Measurements from ENCODE around the gene CNTNAP2. TPM values are rescaled to one million over a fixed set of nuclear protein-coding genes. Genes with fewer than 3 reads are reported as not detected.

The CNTNAP2 gene
- total and polyA plus RNA-seq, 3 donors from 2014 or later = 4.3 to 6.1 (median 4.4) TPM

DNA sequence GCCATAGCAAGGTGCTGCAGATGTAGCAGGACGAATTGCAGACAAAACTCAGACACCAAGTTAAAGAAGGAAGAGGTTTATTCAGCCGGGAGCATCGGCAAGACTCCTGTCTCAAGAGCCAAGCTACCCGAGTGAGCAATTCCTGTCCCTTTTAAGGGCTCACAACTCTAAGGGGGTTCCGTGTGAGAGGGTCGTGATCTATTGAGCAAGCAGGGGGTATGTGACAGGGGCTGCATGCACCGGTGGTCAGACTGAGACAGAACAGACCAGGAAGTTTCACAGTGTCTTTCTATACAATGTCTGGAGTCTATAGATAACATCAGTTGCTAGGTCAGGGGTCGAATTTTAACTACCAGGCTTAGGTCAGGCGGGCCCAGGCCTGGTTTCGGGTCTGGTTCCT, 2252.0 kb downstream of the CNTNAP2 start:
- no peak overlapping the region for H3K27ac ChIP-seq
- no peaks in the 10 kb centered on the region for H3K4me1 ChIP-seq
- TF ChIP-seq, protein P1, sequence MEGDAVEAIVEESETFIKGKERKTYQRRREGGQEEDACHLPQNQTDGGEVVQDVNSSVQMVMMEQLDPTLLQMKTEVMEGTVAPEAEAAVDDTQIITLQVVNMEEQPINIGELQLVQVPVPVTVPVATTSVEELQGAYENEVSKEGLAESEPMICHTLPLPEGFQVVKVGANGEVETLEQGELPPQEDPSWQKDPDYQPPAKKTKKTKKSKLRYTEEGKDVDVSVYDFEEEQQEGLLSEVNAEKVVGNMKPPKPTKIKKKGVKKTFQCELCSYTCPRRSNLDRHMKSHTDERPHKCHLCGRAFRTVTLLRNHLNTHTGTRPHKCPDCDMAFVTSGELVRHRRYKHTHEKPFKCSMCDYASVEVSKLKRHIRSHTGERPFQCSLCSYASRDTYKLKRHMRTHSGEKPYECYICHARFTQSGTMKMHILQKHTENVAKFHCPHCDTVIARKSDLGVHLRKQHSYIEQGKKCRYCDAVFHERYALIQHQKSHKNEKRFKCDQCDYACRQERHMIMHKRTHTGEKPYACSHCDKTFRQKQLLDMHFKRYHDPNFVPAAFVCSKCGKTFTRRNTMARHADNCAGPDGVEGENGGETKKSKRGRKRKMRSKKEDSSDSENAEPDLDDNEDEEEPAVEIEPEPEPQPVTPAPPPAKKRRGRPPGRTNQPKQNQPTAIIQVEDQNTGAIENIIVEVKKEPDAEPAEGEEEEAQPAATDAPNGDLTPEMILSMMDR (IDR thresholded peaks at IDR 0.05) = no peak
- TF ChIP-seq POLR2A (IDR thresholded peaks at IDR 0.05) = no peak
- WGBS, 2 donors = 76 to 87% methylated on average over 10 of the region's 10 CpGs
- intact Hi-C loops (cut with DNase I; ENCODE audit: low total_unique reads) = no loop called here
- no peaks in the 10 kb centered on the region for H3K36me3 ChIP-seq (ENCODE audit: low read depth, missing control alignments)
- H3K4me3 ChIP-seq = no peak overlapping the region
- H3K9me3 ChIP-seq = no peaks in the 10 kb centered on the region
- no peaks in the 10 kb centered on the region for H3K27me3 ChIP-seq
- DNase-seq = no peak

DNA sequence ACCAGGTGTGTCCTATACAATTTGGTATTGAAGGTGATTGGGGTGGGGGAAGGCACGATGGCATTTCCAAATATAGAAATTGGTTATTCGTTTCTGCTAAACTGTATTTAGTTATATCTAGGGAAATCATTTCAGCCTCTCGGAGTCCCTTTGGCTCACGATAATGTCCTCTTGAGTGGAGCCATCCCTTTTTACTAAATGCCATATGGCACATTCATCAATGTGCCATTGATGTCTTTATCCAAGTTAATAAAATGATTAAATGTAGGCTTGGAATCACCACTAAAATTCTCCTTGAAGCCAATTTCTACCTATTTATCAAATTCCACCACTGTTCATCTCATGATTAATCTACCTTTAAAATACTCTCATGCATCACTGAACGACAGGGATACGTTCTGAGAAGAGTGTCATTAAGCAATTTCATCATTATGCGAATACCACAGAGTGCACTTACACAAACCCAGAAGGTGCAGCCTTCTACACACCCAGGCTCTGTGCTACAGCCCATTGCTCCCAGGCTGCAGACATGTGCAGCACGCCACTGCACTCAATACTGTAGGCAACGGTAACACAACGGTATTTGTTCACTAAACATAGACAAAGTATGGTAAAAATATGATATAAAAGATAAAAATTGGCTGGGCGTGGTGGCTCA, 2254.8 kb downstream of the CNTNAP2 start:
- no peak overlapping the region for H3K27ac ChIP-seq
- no peak for TF ChIP-seq POLR2A (IDR thresholded peaks at IDR 0.05)
- TF ChIP-seq, protein P1 (IDR thresholded peaks at IDR 0.05) = no peak
- H3K9me3 ChIP-seq = no peaks in the 10 kb centered on the region
- H3K4me3 ChIP-seq = no peak overlapping the region
- H3K27me3 ChIP-seq = no peaks in the 10 kb centered on the region
- H3K4me1 ChIP-seq = no peaks in the 10 kb centered on the region
- 83 to 91% methylated on average over 11 of the region's 11 CpGs for WGBS, 2 donors
- intact Hi-C loops (cut with DNase I; ENCODE audit: low total_unique reads) = no loop called here
- H3K36me3 ChIP-seq (ENCODE audit: low read depth, missing control alignments) = no peaks in the 10 kb centered on the region
- no peak for DNase-seq

DNA sequence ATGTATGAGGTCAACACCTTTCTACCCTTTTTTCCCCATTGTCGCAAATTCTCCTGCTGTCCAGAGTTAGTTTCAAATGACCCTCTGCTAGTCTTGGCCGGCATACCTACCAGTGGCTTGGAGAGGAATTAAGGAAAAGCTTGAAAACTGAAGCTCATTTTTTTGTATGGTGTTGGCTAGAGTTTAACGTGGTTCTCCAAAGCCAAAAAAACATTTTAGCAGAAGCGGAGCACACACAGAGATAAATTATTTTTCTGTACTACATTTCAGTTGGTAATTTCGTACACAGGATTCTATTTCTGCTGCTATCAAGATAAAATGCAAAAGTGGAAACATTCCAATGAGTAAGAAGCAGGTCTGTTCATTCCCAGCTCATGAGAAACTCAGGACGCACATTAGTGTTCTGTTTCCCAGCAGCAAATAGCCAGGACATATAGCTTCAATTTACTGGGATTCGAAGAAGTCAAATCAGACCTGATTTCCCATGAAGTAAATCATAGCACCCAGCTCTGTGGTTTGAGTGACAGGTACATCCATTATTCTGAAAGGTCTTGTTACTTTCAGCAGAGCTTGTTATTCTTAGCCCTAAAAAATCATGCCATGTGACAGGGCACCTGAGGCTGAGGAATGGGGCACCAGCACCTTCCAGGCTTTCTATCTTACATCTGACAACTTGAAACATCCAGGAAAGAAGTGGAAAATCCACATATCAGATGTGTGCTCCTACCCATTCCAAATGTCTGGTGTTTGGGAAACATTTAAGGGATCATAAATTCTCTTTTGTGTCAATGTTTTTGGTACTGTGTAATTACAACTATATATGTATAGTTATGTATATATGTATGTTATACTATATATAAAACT, 2258.0 kb downstream of the CNTNAP2 start:
- no peak overlapping the region for H3K4me3 ChIP-seq
- TF ChIP-seq, protein P1 (IDR thresholded peaks at IDR 0.05) = no peak
- no peak for TF ChIP-seq POLR2A (IDR thresholded peaks at IDR 0.05)
- no peaks in the 10 kb centered on the region for H3K27me3 ChIP-seq
- no peaks in the 10 kb centered on the region for H3K9me3 ChIP-seq
- no peak overlapping the region for H3K27ac ChIP-seq
- H3K36me3 ChIP-seq (ENCODE audit: low read depth, missing control alignments) = no peaks in the 10 kb centered on the region
- intact Hi-C loops (cut with DNase I; ENCODE audit: low total_unique reads) = no loop called here
- DNase-seq = no peak
- 50% methylated on average over 7 of the region's 7 CpGs for WGBS, 2 donors
- H3K4me1 ChIP-seq = no peaks in the 10 kb centered on the region

DNA sequence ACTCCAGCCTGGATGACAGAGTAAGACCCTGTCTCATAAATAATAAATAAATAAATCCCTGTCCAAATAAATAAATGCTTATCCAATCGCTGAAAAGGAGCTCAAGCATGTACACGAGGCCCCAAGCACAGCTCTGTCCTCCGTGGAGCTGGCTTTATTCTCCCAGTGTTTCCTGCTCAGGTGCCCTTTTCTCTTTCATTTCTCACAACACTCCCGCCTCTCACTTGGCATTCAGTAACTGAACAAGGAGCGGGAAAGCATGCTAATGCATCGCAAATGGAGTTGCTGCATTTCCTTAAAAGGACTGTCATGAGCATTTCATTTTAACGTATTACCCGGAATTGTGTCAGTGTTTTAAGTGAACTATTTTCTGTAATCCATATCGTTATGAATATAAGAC, 2263.1 kb downstream of the CNTNAP2 start:
- intact Hi-C loops (cut with DNase I; ENCODE audit: low total_unique reads) = no loop called here
- H3K9me3 ChIP-seq = no peaks in the 10 kb centered on the region
- no peaks in the 10 kb centered on the region for H3K27me3 ChIP-seq
- H3K27ac ChIP-seq = no peak overlapping the region
- no peaks in the 10 kb centered on the region for H3K36me3 ChIP-seq (ENCODE audit: low read depth, missing control alignments)
- H3K4me3 ChIP-seq = no peak overlapping the region
- no peak for DNase-seq
- 80 to 81% methylated on average over 9 of the region's 9 CpGs for WGBS, 2 donors
- TF ChIP-seq, protein P1 (IDR thresholded peaks at IDR 0.05) = no peak
- no peak for TF ChIP-seq POLR2A (IDR thresholded peaks at IDR 0.05)
- no peaks in the 10 kb centered on the region for H3K4me1 ChIP-seq

Measured in testis (tissue), 3 donors.